ENCODE measurements around the gene SEPHS1. TPM values are rescaled to one million over a fixed set of nuclear protein-coding genes. Genes with fewer than 3 reads are reported as not detected.

The SEPHS1 gene, protein sequence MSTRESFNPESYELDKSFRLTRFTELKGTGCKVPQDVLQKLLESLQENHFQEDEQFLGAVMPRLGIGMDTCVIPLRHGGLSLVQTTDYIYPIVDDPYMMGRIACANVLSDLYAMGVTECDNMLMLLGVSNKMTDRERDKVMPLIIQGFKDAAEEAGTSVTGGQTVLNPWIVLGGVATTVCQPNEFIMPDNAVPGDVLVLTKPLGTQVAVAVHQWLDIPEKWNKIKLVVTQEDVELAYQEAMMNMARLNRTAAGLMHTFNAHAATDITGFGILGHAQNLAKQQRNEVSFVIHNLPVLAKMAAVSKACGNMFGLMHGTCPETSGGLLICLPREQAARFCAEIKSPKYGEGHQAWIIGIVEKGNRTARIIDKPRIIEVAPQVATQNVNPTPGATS
- total RNA-seq (10 to 100 TPM; 53.3 to 66.0 TPM), polyA plus RNA-seq (ENCODE audit: insufficient read length in 2 of 2) (100 to 1,000 TPM in 1 of 2 donors, 10 to 100 TPM in 1; 82.4 to 101 TPM)
- long read RNA-seq, donor 1, transcript SEPHS1-201 (9 exons, 3,273 nt): major isoform, 7 of 52 reads
- long read RNA-seq, donor 1, partial matches to known transcripts: 24 of 52 reads
- long read RNA-seq, donor 1, other reads (novel, unspliced or antisense): 21 of 52 reads
- long read RNA-seq, donor 2, transcript SEPHS1-201 (9 exons, 3,273 nt): major isoform, 11 of 23 reads
- long read RNA-seq, donor 2, partial matches to known transcripts: 0 of 23 reads
- long read RNA-seq, donor 2, other reads (novel, unspliced or antisense): 12 of 23 reads
- long read RNA-seq, donor 3, transcript SEPHS1-201 (9 exons, 3,273 nt): major isoform, 11 of 19 reads
- long read RNA-seq, donor 3, partial matches to known transcripts: 0 of 19 reads
- long read RNA-seq, donor 3, other reads (novel, unspliced or antisense): 7 of 19 reads
- long read RNA-seq, donor 4, transcript SEPHS1-201 (9 exons, 3,273 nt): major isoform, 16 of 66 reads
- long read RNA-seq, donor 4, partial matches to known transcripts: 50 of 66 reads
- long read RNA-seq, donor 4, other reads (novel, unspliced or antisense): 0 of 66 reads

DNA sequence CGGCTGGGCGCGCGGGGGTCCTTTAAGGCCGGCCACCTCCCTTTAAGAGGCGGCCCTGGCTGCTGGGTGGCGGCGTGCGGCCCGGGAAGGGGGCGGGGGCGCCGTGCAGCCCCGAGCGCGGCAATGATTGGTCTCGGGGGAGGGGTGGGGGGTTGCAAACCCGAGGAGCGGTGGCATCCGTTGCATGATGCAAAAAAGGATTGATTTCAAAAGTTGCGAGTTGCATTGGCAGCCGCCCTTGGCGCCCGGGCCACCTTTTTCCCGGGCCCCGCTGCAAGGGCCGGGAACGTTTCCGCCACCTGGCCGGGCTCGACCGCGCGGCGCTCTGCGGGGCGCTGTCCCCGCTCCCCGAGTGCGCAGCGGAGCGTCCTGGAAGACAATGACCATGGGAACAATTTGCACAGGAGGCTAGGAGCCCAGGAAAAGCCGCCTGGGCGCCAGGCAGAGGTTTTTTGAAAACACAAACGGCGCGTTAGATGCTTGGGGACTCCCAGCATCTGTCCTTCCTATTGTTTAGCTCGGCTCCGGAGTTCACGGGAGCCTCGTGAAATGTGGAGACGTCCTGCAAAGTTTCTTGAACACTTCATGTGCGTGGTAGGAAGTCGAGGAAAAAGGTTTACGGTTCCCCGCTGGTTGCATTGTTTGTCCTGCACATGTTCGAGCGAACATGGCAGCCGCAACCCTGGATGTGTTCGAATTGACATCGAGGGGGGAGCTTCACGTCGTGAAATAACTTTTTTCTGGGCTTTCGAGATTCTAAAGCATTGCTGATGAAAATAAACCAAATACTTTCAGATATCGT is at the start of gene SEPHS1:
TSS of gene SEPHS1 (minus strand) at position 78 of the 802 bp plus-strand sequence. CDS start 3,343 bp downstream, outside the sequence.
- Histone ChIP-seq H3K27me3 (ENCODE audit: control insufficient read depth, insufficient read depth, low read length) (peaks cover 17% of the 10 kb centered on the region), H3K4me1 (ENCODE audit: control insufficient read depth, insufficient read depth, low read length) (peaks cover 26% of the 10 kb centered on the region), H3K9me3 (ENCODE audit: control insufficient read depth, insufficient read depth, low read length) (no peaks in the 10 kb centered on the region), H3K4me3 (ENCODE audit: low read depth, low read length) (peak within 1 kb of the TSS; percentile 82), H3K27ac (ENCODE audit: low read depth, low read length) (peak within 1 kb of the TSS; percentile 92), H3K36me3 (ENCODE audit: control insufficient read depth, insufficient read depth, low read length) (peaks cover 2% of the 10 kb centered on the region)
- WGBS (ENCODE audit: insufficient coverage): 0% methylated on average over 64 of the region's 65 CpGs
- peak in 5 of 6 donors; percentile 56 to 95 (median 70) for DNase-seq (ENCODE audit: low read depth in 4 of 6, low spot score in 6 of 6)

DNA sequence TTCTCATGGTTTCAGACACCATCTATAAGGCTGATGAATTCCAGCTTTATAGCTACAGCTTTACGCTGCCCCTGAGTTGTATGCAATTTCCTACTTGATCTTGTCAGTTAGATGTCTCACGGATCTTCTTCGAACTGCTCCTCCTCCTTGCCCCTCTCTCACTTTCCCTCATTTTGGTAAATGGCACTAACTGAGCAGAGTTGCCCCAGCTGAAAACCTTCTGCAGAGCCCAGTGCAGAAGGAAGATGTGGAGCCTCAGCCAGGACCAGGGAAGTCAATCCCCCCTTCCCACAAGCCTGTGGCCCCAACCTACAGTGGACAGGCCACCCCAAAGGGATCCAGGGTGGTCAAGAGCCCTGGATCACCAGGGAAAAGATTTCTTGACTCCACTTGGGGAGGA is 49.0 kb upstream of the SEPHS1 start:
- Histone ChIP-seq H3K36me3 (ENCODE audit: control insufficient read depth, insufficient read depth, low read length) (no peaks in the 10 kb centered on the region), H3K4me1 (ENCODE audit: control insufficient read depth, insufficient read depth, low read length) (no peaks in the 10 kb centered on the region), H3K27ac (ENCODE audit: low read depth, low read length) (no peak overlapping the region), H3K9me3 (ENCODE audit: control insufficient read depth, insufficient read depth, low read length) (no peaks in the 10 kb centered on the region), H3K4me3 (ENCODE audit: low read depth, low read length) (no peak overlapping the region), H3K27me3 (ENCODE audit: control insufficient read depth, insufficient read depth, low read length) (no peaks in the 10 kb centered on the region)
- 100% methylated on average over 3 of the region's 3 CpGs for WGBS (ENCODE audit: insufficient coverage)
- DNase-seq (ENCODE audit: low read depth in 4 of 6, low spot score in 6 of 6): no peak

DNA sequence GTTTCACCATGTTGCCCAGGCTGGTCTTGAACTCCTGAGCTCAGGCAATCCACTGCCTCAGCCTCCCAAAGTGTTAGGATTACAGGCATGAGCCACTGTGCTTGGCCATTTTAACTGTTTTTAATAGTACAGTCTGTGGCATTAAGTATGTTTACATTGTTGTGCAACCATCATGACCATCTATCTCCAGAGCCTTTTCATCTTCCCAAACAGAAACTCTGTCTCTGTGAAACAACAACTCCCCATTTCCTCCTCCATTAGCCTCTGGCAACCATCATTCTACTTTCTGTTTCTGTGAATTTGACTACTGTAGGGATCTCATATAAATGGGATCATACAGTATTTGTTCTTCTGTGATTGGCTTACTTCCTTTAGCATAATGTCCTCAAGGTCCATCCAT is 48.3 kb upstream of the SEPHS1 start:
- Histone ChIP-seq H3K4me1 (ENCODE audit: control insufficient read depth, insufficient read depth, low read length) (no peaks in the 10 kb centered on the region), H3K27me3 (ENCODE audit: control insufficient read depth, insufficient read depth, low read length) (no peaks in the 10 kb centered on the region), H3K9me3 (ENCODE audit: control insufficient read depth, insufficient read depth, low read length) (no peaks in the 10 kb centered on the region), H3K36me3 (ENCODE audit: control insufficient read depth, insufficient read depth, low read length) (no peaks in the 10 kb centered on the region), H3K27ac (ENCODE audit: low read depth, low read length) (no peak overlapping the region), H3K4me3 (ENCODE audit: low read depth, low read length) (no peak overlapping the region)
- no peak for DNase-seq (ENCODE audit: low read depth in 4 of 6, low spot score in 6 of 6)

DNA sequence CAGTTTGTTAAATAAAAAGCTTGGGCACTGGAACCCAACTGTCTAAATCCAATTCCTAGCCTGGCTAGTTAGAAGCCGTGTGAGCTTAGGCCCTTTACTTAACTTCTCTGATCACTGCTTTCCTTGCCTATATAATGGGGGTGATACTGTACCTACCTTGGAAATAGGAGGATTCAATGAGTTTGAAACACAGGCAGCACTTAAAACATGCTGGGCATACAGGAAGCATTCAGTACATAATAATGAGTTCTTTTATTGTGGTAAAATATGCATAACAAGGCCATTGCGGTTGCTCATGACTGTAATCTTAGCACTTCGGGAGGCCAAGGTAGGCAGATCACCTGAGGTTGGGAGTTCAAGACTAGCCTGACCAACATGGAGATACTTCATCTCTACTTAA is 47.4 kb upstream of the SEPHS1 start:
- Histone ChIP-seq H3K4me1 (ENCODE audit: control insufficient read depth, insufficient read depth, low read length) (no peaks in the 10 kb centered on the region), H3K27ac (ENCODE audit: low read depth, low read length) (no peak overlapping the region), H3K9me3 (ENCODE audit: control insufficient read depth, insufficient read depth, low read length) (no peaks in the 10 kb centered on the region), H3K4me3 (ENCODE audit: low read depth, low read length) (no peak overlapping the region), H3K27me3 (ENCODE audit: control insufficient read depth, insufficient read depth, low read length) (no peaks in the 10 kb centered on the region), H3K36me3 (ENCODE audit: control insufficient read depth, insufficient read depth, low read length) (no peaks in the 10 kb centered on the region)
- WGBS (ENCODE audit: insufficient coverage): no CpG with 5 or more reads among the region's 3 CpGs
- DNase-seq (ENCODE audit: low read depth in 4 of 6, low spot score in 6 of 6): no peak

DNA sequence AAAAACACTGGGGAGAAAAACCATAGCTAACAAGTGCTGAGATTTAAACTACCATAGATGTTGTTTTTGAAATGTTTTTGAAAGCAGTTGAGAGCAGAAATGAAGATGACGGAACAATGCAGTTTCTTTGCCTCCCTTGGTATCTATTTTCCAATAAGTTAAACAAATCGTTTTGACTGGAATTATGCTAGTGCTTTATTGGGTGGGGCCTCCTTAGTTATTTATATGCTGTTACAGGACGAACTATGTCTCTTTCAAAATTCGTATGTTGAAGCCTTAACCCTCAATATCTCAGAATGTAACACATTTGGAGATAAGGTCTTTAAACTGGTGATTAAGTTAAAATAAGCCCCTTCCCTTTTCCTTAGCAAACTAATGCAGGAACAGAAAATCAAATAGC is 45.5 kb upstream of the SEPHS1 start:
- no CpG with 5 or more reads among the region's 4 CpGs for WGBS (ENCODE audit: insufficient coverage)

DNA sequence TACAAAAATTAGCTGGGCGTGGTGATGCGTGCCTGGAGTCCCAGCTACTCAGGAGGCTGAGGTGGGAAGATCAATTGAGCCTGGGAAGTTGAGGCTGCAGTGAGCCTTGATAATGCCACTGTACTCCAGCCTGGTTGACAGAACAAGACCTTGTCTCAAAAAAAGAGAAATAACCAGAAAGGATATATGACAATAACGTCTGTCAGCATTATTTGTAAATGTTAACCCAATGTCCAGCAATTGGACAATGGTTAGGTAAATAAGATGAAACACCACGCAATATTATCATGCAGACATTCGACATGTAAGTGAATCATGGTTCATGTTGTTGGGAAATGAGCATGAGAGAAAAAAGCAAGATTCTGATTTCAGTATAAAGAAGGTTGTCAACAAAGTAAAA is 44.6 kb upstream of the SEPHS1 start:
- DNase-seq (ENCODE audit: low read depth in 4 of 6, low spot score in 6 of 6): no peak
- WGBS (ENCODE audit: insufficient coverage): 92% methylated on average over 5 of the region's 5 CpGs
- H3K36me3 ChIP-seq (ENCODE audit: control insufficient read depth, insufficient read depth, low read length): no peaks in the 10 kb centered on the region
- no peak overlapping the region for H3K4me3 ChIP-seq (ENCODE audit: low read depth, low read length)
- no peak overlapping the region for H3K27ac ChIP-seq (ENCODE audit: low read depth, low read length)
- H3K27me3 ChIP-seq (ENCODE audit: control insufficient read depth, insufficient read depth, low read length): no peaks in the 10 kb centered on the region
- H3K9me3 ChIP-seq (ENCODE audit: control insufficient read depth, insufficient read depth, low read length): no peaks in the 10 kb centered on the region
- no peaks in the 10 kb centered on the region for H3K4me1 ChIP-seq (ENCODE audit: control insufficient read depth, insufficient read depth, low read length)

More for the DNA sequence above, 45.5 kb upstream of the SEPHS1 start:
- Histone ChIP-seq H3K9me3 (ENCODE audit: control insufficient read depth, insufficient read depth, low read length) (no peaks in the 10 kb centered on the region), H3K4me3 (ENCODE audit: low read depth, low read length) (no peak overlapping the region), H3K36me3 (ENCODE audit: control insufficient read depth, insufficient read depth, low read length) (no peaks in the 10 kb centered on the region), H3K27me3 (ENCODE audit: control insufficient read depth, insufficient read depth, low read length) (no peaks in the 10 kb centered on the region), H3K27ac (ENCODE audit: low read depth, low read length) (no peak overlapping the region), H3K4me1 (ENCODE audit: control insufficient read depth, insufficient read depth, low read length) (no peaks in the 10 kb centered on the region)
- DNase-seq (ENCODE audit: low read depth in 4 of 6, low spot score in 6 of 6): no peak

DNA sequence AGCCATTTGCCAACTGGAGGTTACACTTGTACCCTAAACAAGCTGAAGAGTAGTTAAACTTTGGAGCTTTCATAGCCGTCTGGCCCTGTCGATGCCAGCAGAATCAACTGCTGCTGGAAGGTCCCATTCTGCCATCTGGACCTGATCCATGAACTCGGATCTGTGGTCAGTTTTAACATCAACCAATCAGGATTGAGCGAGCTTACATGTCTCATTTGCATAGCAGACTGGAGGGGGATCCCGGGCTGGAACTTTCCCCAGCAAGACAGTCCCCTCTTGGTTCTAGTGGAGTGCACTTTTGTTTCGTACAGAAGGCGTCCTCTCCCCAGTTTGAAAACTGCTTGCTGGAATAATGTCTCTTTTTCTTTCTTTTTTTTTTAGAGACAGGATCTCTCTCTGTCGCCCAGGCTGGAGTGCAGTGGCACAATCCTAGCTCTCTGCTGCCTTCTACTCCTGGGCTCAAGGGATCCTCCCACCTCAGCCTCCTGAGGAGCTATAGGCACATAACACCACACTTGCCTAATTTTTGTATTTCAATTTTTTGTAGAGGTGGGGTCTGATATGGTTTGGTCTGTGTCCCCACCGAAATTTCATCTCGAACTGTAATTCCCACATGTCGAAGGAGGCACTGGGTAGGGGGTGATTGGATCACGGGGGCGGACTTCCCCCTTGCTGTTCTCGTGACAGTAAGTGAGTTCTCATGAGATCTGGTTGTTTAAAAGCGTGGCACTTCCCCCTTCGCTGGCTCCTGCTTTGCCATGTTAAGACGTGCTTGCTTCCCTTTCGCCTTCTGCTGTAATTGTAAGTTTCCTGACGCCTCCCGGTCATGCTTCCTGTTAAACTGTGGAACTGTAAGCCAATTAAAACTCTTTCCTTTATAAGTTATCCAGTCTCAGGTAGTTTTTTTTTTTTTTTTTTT is 42.8 kb upstream of the SEPHS1 start:
- Histone ChIP-seq H3K27ac (ENCODE audit: low read depth, low read length) (no peak overlapping the region), H3K27me3 (ENCODE audit: control insufficient read depth, insufficient read depth, low read length) (no peaks in the 10 kb centered on the region)
- DNase-seq (ENCODE audit: low read depth in 4 of 6, low spot score in 6 of 6): peak in 3 of 6 donors; percentile 7 to 63 (median 23)

DNA sequence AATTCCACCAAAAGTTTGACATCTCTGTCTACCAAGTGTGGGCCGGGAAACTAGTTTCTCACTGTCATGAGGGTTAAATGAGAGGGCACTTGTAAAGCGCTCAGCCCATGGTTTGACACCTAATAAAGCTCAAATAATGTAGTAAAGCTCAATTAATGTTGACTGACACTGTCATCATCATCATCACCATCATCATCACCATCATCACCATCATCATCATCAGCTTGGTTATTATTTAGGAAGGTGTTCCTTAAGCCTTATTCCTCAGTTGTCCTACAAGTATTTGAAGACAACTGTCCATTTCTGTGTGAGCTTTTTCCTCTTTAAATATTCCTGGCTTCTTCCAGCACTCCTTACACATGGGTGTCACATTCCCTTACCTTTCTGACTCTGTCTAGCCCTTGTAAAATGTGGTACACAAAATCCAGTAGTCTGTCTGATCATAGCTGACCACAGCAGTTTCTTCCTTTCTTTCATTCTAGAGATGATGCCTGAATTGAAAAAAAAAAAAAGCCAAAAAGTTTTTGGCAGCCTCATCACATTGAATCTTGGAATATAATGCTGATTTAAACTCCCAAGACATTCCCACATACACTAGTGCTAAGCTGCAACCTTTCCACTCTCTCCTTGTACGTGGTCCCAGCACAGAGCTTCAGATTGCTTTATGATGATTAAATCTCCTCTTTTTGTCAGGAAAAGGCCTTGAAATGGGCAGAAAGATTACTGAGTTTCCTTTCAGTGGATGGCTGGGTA is 40.6 kb upstream of the SEPHS1 start:
- Histone ChIP-seq H3K36me3 (ENCODE audit: control insufficient read depth, insufficient read depth, low read length) (no peaks in the 10 kb centered on the region), H3K4me1 (ENCODE audit: control insufficient read depth, insufficient read depth, low read length) (peaks cover under 1% of the 10 kb centered on the region), H3K9me3 (ENCODE audit: control insufficient read depth, insufficient read depth, low read length) (no peaks in the 10 kb centered on the region), H3K27me3 (ENCODE audit: control insufficient read depth, insufficient read depth, low read length) (peaks cover 3% of the 10 kb centered on the region), H3K27ac (ENCODE audit: low read depth, low read length) (no peak overlapping the region), H3K4me3 (ENCODE audit: low read depth, low read length) (no peak overlapping the region)
- peak in 1 of 6 donors; percentile 12 for DNase-seq (ENCODE audit: low read depth in 4 of 6, low spot score in 6 of 6)
- WGBS (ENCODE audit: insufficient coverage): no CpG with 5 or more reads among the region's 3 CpGs

More for the DNA sequence above, 42.8 kb upstream of the SEPHS1 start:
- H3K36me3 ChIP-seq (ENCODE audit: control insufficient read depth, insufficient read depth, low read length): no peaks in the 10 kb centered on the region
- H3K4me1 ChIP-seq (ENCODE audit: control insufficient read depth, insufficient read depth, low read length): no peaks in the 10 kb centered on the region
- WGBS (ENCODE audit: insufficient coverage): 67% methylated on average over 14 of the region's 20 CpGs
- no peak overlapping the region for H3K4me3 ChIP-seq (ENCODE audit: low read depth, low read length)
- no peaks in the 10 kb centered on the region for H3K9me3 ChIP-seq (ENCODE audit: control insufficient read depth, insufficient read depth, low read length)
